HepG2 (cell line): Measurements from ENCODE around the gene FALEC. TPM values are rescaled to one million over a fixed set of nuclear protein-coding genes. Genes with fewer than 3 reads are reported as not detected.

Source experiments
- CSRNP1 ChIP-seq: sonication (generic); formaldehyde crosslinking; IDR thresholded peaks from 2 replicates; pipeline ENCODE4 v1.8.1; 2023; ENCODE audit warnings: mild to moderate bottlenecking, missing genetic modification reagents
- CTCF ChIP-seq: sonication (generic); formaldehyde crosslinking; IDR thresholded peaks from 2 replicates; pipeline ENCODE4 v1.5.0; 2020; ENCODE audit warnings: mild to moderate bottlenecking, missing genetic modification reagents, moderate library complexity
- MLXIP ChIP-seq: sonication (generic); formaldehyde crosslinking; IDR thresholded peaks from 2 replicates; pipeline ENCODE4 v1.9.0; 2021; ENCODE audit warnings: missing genetic modification reagents, borderline replicate concordance
- NFRKB ChIP-seq: fragments of 450-650 bp; IDR thresholded peaks from 2 replicates; pipeline ENCODE4 v1.6.1; 2017
- NR3C1 ChIP-seq: sonication (generic); formaldehyde crosslinking; IDR thresholded peaks from 2 replicates; pipeline ENCODE4 v1.4.0; 2020; ENCODE audit warnings: missing genetic modification reagents
- RXRB ChIP-seq: IDR thresholded peaks from 2 replicates; pipeline ENCODE4 v1.6.1; 2016; ENCODE audit warnings: borderline replicate concordance, missing genetic modification reagents, missing compliant biosample characterization
- ZBTB10 ChIP-seq: sonication (generic); formaldehyde crosslinking; IDR thresholded peaks from 2 replicates; pipeline ENCODE4 v1.4.0; 2020; ENCODE audit warnings: missing genetic modification reagents, borderline replicate concordance
- ZFP37 ChIP-seq: sonication (generic); formaldehyde crosslinking; IDR thresholded peaks from 2 replicates; pipeline ENCODE4 v1.4.0; 2020; ENCODE audit warnings: missing genetic modification reagents, borderline replicate concordance
- ZFP41 ChIP-seq: sonication (generic); formaldehyde crosslinking; IDR thresholded peaks from 2 replicates; pipeline ENCODE4 v1.4.0; 2020; ENCODE audit warnings: mild to moderate bottlenecking, missing genetic modification reagents, borderline replicate concordance
- ZFY ChIP-seq: sonication (generic); formaldehyde crosslinking; IDR thresholded peaks from 2 replicates; pipeline ENCODE4 v1.4.0; 2020; ENCODE audit warnings: missing genetic modification reagents
- ZNF224 ChIP-seq: sonication (generic); formaldehyde crosslinking; IDR thresholded peaks from 2 replicates; pipeline ENCODE4 v1.5.0; 2020; ENCODE audit warnings: mild to moderate bottlenecking, missing genetic modification reagents
- ZNF280D ChIP-seq: sonication (generic); formaldehyde crosslinking; IDR thresholded peaks from 2 replicates; pipeline ENCODE4 v1.5.1; 2020; ENCODE audit warnings: mild to moderate bottlenecking, missing genetic modification reagents
- ZNF326 ChIP-seq: sonication (generic); formaldehyde crosslinking; IDR thresholded peaks from 2 replicates; pipeline ENCODE4 v1.4.0; 2020; ENCODE audit warnings: missing genetic modification reagents, borderline replicate concordance
- polyA plus RNA-seq, 8 experiments: library from polyadenylated mRNA; depleted of rRNA in 3 of 8; stranded (reverse) in 7 of 8; unstranded in 1 of 8; fragments of >200 nt; fragmentation: Illumina TruSeq in 4 of 8; extraction: Trizol in 4 of 8; gene quantifications; 2 replicates each; pipeline versions ENCODE4 v1.2.1 to v1.2.3, GENCODE V29; 2011 to 2016; ENCODE audit warnings: low read depth in 4 of 8, missing spikeins in 1 of 8, mixed read lengths in 1 of 8; ENCODE audit not compliant: insufficient read depth in 1 of 8
- total RNA-seq, 5 experiments: library from RNA; depleted of rRNA; stranded (reverse); fragments of >200 nt; fragmentation: Illumina TruSeq; extraction: Trizol; gene quantifications; 2 replicates each; pipeline ENCODE4 v1.2.3, GENCODE V29; 2016; ENCODE audit warnings: low read depth in 1 of 5

The FALEC gene
- total and polyA plus RNA-seq, 2 of the 13 experiments (the other 11 are each of a cell fraction or from before 2014, with no cell fraction given), result 0.33 to 0.71 TPM

GRCh38 chr1:150567717-150568593 lies 52.4 kb downstream of the FALEC start (continued):
- TF ChIP-seq ZNF280D (CRISPR knock-in tag) (no peak), ZFP41 (CRISPR knock-in tag) (no peak), ZNF224 (no peak), ZBTB10 (CRISPR knock-in tag) (peak; percentile 51; the same call in 1 of the 2 replicates), CSRNP1 (CRISPR knock-in tag) (no peak), NR3C1 (CRISPR knock-in tag) (no peak), RXRB (CRISPR knock-in tag) (peak; percentile 46; the same call in 1 of the 2 replicates), ZNF326 (CRISPR knock-in tag) (no peak), CTCF (CRISPR knock-in tag) (peak; percentile 40), ZFY (CRISPR knock-in tag) (peak; percentile 35; the same call in 1 of the 2 replicates), ZFP37 (CRISPR knock-in tag) (no peak), MLXIP (CRISPR knock-in tag) (no peak), NFRKB (no peak)
